Measurements from ENCODE around the gene CCNG2. TPM values are rescaled to one million over a fixed set of nuclear protein-coding genes. Genes with fewer than 3 reads are reported as not detected.
A peak's percentile ranks its signal among the peaks of the same experiment; 100 is the strongest.

The CCNG2 gene
- total RNA-seq, 2 experiments from 2014 or later, result 21.6 to 22.5 TPM

- no peaks in the 10 kb centered on the region for H3K36me3 Mint-ChIP-seq (ENCODE audit: low read depth)
- H3K27ac Mint-ChIP-seq, result no peak overlapping the region
- H3K4me1 Mint-ChIP-seq (ENCODE audit: low read depth), result peaks cover 21% of the 10 kb centered on the region
- H3K4me3 Mint-ChIP-seq, result no peak overlapping the region
- no peak for DNase-seq
- no peaks in the 10 kb centered on the region for H3K27me3 Mint-ChIP-seq (ENCODE audit: low read depth)
- no peaks in the 10 kb centered on the region for H3K9me3 Mint-ChIP-seq
- CTCF ChIA-PET, result no interaction called here
- intact Hi-C loops (cut with micrococcal nuclease), result no loop called here
Measured at GRCh38 chr4:77151241-77151640, 5.8 kb upstream of the CCNG2 start.

DNA sequence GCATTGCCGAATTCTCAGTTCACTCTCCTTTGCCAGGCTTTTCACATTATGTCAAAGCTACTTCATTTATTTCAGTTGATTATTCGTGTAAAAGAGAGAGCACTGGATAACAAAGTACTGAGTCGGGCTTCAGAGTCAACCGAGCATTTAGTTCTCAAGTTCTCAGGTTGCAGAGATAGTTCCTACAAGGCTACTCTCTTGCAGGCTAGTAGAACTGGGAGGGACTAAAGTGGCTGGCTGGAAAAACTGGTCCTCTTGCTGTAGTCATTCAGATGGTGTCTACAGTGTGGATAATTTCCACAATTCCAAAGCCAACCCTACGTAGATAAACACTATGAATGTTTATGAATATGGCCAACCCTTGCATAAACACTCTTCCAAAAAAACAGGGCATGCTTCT lies 4.6 kb upstream of the CCNG2 start:
- Mint-ChIP-seq H3K27ac (no peak overlapping the region), H3K4me1 (ENCODE audit: low read depth) (peaks cover 16% of the 10 kb centered on the region), H3K27me3 (ENCODE audit: low read depth) (no peaks in the 10 kb centered on the region), H3K4me3 (no peak overlapping the region), H3K9me3 (no peaks in the 10 kb centered on the region), H3K36me3 (ENCODE audit: low read depth) (no peaks in the 10 kb centered on the region)
- DNase-seq, result no peak
- CTCF ChIA-PET, result interaction anchor here (1.7 to 5.1 kb wide), 2 partner anchors 51 to 57 kb away, joined by 4 to 25 read pairs; no protein-coding TSS in a partner anchor
- intact Hi-C loops (cut with micrococcal nuclease), result no loop called here

GRCh38 chr4:77153006-77153405 lies 4.0 kb upstream of the CCNG2 start:
- Mint-ChIP-seq H3K36me3 (ENCODE audit: low read depth) (no peaks in the 10 kb centered on the region), H3K27ac (no peak overlapping the region), H3K4me1 (ENCODE audit: low read depth) (peaks cover 16% of the 10 kb centered on the region), H3K9me3 (no peaks in the 10 kb centered on the region), H3K4me3 (no peak overlapping the region), H3K27me3 (ENCODE audit: low read depth) (no peaks in the 10 kb centered on the region)
- CTCF ChIA-PET, result interaction anchor here (0.6 to 5.1 kb wide), 3 partner anchors 27 to 57 kb away, joined by 4 to 25 read pairs (median 5); no protein-coding TSS in a partner anchor
- no peak for DNase-seq
- intact Hi-C loops (cut with micrococcal nuclease), result no loop called here

DNA sequence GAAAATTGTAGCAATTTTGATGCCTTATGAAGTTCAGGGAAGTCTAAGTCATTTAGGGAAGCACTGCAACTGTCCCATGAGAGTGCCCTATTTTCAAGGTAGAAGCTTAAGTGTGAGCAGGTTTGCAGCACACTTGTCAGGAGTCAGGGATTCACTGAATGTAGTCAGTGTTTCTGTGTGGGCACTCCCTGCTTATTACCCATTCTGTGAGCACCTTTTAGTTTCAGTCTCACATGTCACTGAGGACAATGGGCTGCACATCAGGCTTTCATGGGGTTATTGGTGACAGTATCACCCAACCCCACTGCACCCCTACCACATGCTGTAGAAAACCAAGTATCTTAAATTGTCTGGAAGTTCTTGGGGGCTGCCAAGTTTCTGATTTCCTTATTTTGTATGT lies 2.9 kb upstream of the CCNG2 start:
- H3K36me3 Mint-ChIP-seq (ENCODE audit: low read depth), result no peaks in the 10 kb centered on the region
- H3K4me1 Mint-ChIP-seq (ENCODE audit: low read depth), result peaks cover 21% of the 10 kb centered on the region
- H3K27me3 Mint-ChIP-seq (ENCODE audit: low read depth), result no peaks in the 10 kb centered on the region
- CTCF ChIA-PET, result interaction anchor here (1.5 to 5.1 kb wide), 3 partner anchors 43 to 58 kb away, joined by 4 to 25 read pairs (median 4); no protein-coding TSS in a partner anchor
- DNase-seq, result no peak
- no peaks in the 10 kb centered on the region for H3K9me3 Mint-ChIP-seq
- no peak overlapping the region for H3K27ac Mint-ChIP-seq
- no peak overlapping the region for H3K4me3 Mint-ChIP-seq
- intact Hi-C loops (cut with micrococcal nuclease), result no loop called here

DNA sequence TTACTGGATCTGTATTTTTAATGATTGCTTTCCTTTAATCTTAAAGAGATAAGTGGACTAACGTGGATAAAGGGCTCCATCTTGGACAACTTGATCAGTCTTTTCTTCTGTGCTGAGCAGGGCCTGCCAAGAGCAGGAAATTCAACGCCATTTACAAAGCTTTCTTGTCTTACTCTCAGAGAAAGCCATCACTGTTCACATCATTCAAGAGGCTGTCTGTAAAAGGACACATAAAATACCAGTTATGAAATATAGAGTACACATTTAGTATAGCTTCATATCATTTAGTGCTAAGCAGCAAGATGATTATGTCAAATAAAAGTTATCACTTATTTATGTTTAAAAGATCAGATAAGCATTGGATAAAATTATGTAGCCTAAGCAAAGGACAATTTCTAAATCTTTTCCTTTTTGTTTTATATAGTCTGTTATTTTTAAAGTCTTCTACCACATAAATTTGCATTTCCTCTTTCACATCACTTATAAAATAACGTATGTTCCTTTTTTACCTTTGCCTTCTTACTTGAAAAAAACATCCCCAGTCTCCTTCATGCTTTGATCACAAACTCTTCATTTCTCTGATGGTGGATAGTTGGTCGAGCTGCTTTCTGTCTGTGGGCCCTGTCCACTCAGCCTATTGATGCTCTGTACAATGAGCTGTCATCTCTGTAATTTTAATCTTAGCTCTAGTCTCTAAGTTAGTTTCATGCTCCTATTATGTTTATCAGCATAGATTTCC lies 2.1 kb upstream of the CCNG2 start:
- Mint-ChIP-seq H3K27me3 (ENCODE audit: low read depth) (no peaks in the 10 kb centered on the region), H3K4me3 (peak overlapping the region; percentile 5), H3K9me3 (no peaks in the 10 kb centered on the region), H3K36me3 (ENCODE audit: low read depth) (no peaks in the 10 kb centered on the region), H3K4me1 (ENCODE audit: low read depth) (peaks cover 21% of the 10 kb centered on the region), H3K27ac (no peak overlapping the region)
- no peak for DNase-seq
- CTCF ChIA-PET, result interaction anchor here (0.7 to 5.1 kb wide), 5 partner anchors 27 to 59 kb away, joined by 3 to 25 read pairs (median 4); no protein-coding TSS in a partner anchor
- intact Hi-C loops (cut with micrococcal nuclease), result loop anchor here (5.0 kb wide), 4 partner anchors 163 to 1643 kb away; partner anchors contain the start of genes NUP54, RCHY1, SCARB2 and THAP6

GRCh38 chr4:77155631-77156452 lies 1.2 kb upstream of the CCNG2 start:
- no peak for DNase-seq
- intact Hi-C loops (cut with micrococcal nuclease), result loop anchor here (1.0 to 5.0 kb wide), 10 partner anchors 47 to 1644 kb away; partner anchors contain the start of genes NUP54, RCHY1, SCARB2 and THAP6
- Mint-ChIP-seq H3K27ac (peak overlapping the region; percentile 97), H3K36me3 (ENCODE audit: low read depth) (peaks cover 4% of the 10 kb centered on the region), H3K27me3 (ENCODE audit: low read depth) (no peaks in the 10 kb centered on the region), H3K4me3 (peak overlapping the region; percentile 98), H3K4me1 (ENCODE audit: low read depth) (peaks cover 21% of the 10 kb centered on the region), H3K9me3 (no peaks in the 10 kb centered on the region)
- CTCF ChIA-PET, result interaction anchor here (0.5 to 5.1 kb wide), 7 partner anchors 28 to 229 kb away, joined by 3 to 25 read pairs (median 4); no protein-coding TSS in a partner anchor

DNA sequence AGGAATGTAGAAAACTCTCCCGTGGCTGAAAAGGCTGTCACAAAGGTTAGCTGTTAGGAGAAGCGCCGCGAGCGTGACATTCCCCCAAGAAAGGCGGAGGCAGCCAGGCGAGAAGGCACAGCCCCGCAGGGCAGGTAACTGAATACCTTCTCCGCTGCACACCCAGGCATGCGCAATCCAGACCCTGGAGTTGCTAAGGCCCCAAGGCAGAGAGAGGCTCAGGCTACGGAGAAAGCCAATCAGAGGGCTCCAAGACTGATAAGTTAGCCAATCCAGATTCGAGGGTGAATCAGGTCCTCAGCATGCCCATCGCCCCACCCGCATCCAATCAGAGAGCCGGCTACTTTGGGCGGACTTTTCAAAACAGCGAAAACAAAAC lies 485 bp upstream of the CCNG2 start:
- Mint-ChIP-seq H3K27me3 (ENCODE audit: low read depth) (no peaks in the 10 kb centered on the region), H3K4me1 (ENCODE audit: low read depth) (peaks cover 21% of the 10 kb centered on the region), H3K27ac (peak overlapping the region; percentile 97), H3K36me3 (ENCODE audit: low read depth) (peaks cover 4% of the 10 kb centered on the region), H3K4me3 (peak overlapping the region; percentile 98), H3K9me3 (no peaks in the 10 kb centered on the region)
- intact Hi-C loops (cut with micrococcal nuclease), result loop anchor here (1.0 to 5.0 kb wide), 10 partner anchors 47 to 1644 kb away; partner anchors contain the start of genes NUP54, RCHY1, SCARB2 and THAP6
- DNase-seq, result peak; percentile 97
- CTCF ChIA-PET, result interaction anchor here (1.3 to 5.1 kb wide), 3 partner anchors 47 to 112 kb away, joined by 6 to 25 read pairs (median 10); no protein-coding TSS in a partner anchor

- CTCF ChIA-PET, result interaction anchor here (1.1 kb wide), 2 partner anchors 44 to 62 kb away, joined by 3 to 5 read pairs; no protein-coding TSS in a partner anchor
- Mint-ChIP-seq H3K27ac (peak overlapping the region; percentile 24), H3K36me3 (ENCODE audit: low read depth) (peaks cover 4% of the 10 kb centered on the region), H3K9me3 (no peaks in the 10 kb centered on the region), H3K27me3 (ENCODE audit: low read depth) (no peaks in the 10 kb centered on the region), H3K4me1 (ENCODE audit: low read depth) (peaks cover 21% of the 10 kb centered on the region), H3K4me3 (peak overlapping the region; percentile 98)
- DNase-seq, result peak; percentile 79
- intact Hi-C loops (cut with micrococcal nuclease), result loop anchor here (1.0 to 5.0 kb wide), 8 partner anchors 35 to 1646 kb away; partner anchors contain the start of genes NUP54, RCHY1, SCARB2 and THAP6
Measured at GRCh38 chr4:77157859-77158486, 966 bp downstream of the CCNG2 start.

- H3K4me3 Mint-ChIP-seq, result peak overlapping the region; percentile 98
Measured at GRCh38 chr4:77158487-77158861, 1.5 kb downstream of the CCNG2 start.

DNA sequence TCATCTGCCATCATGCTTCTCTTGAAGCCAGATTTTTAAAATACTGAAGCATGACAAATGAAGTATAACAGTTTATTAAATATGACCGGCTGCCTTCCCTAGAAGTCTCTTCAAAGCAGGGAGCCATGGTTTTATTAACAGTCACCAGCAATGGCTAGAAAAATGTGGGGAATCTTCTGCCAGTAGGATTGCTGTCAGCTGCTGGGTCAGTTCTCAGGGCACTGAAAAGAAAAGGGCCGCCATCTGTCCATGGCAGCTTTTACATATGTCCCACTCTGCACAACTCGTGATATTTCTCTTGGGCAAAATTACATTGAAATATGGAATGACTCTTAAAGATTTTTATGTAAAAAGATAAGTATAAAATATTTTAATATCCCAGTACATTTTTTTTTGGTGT lies 2.8 kb downstream of the CCNG2 start:
- Mint-ChIP-seq H3K4me1 (ENCODE audit: low read depth) (peaks cover 19% of the 10 kb centered on the region), H3K36me3 (ENCODE audit: low read depth) (peaks cover 7% of the 10 kb centered on the region), H3K4me3 (no peak overlapping the region), H3K27ac (no peak overlapping the region), H3K9me3 (no peaks in the 10 kb centered on the region), H3K27me3 (ENCODE audit: low read depth) (no peaks in the 10 kb centered on the region)
- no peak for DNase-seq
- intact Hi-C loops (cut with micrococcal nuclease), result loop anchor here (5.0 kb wide), 4 partner anchors 168 to 1648 kb away; partner anchors contain the start of genes NUP54, RCHY1, SCARB2 and THAP6
- CTCF ChIA-PET, result interaction anchor here (0.6 to 1.0 kb wide), 2 partner anchors 9 to 86 kb away, joined by 3 read pairs; no protein-coding TSS in a partner anchor

More at GRCh38 chr4:77158487-77158861, 1.5 kb downstream of the CCNG2 start:
- Mint-ChIP-seq H3K36me3 (ENCODE audit: low read depth) (peaks cover 4% of the 10 kb centered on the region), H3K27me3 (ENCODE audit: low read depth) (no peaks in the 10 kb centered on the region), H3K4me1 (ENCODE audit: low read depth) (peaks cover 21% of the 10 kb centered on the region), H3K9me3 (no peaks in the 10 kb centered on the region), H3K27ac (peak overlapping the region; percentile 24)
- CTCF ChIA-PET, result interaction anchor here (1.1 kb wide), 2 partner anchors 44 to 63 kb away, joined by 3 to 5 read pairs; no protein-coding TSS in a partner anchor
- peak; percentile 44 for DNase-seq
- intact Hi-C loops (cut with micrococcal nuclease), result loop anchor here (1.0 to 5.0 kb wide), 6 partner anchors 35 to 1646 kb away; partner anchors contain the start of genes NUP54, RCHY1, SCARB2 and THAP6

DNA sequence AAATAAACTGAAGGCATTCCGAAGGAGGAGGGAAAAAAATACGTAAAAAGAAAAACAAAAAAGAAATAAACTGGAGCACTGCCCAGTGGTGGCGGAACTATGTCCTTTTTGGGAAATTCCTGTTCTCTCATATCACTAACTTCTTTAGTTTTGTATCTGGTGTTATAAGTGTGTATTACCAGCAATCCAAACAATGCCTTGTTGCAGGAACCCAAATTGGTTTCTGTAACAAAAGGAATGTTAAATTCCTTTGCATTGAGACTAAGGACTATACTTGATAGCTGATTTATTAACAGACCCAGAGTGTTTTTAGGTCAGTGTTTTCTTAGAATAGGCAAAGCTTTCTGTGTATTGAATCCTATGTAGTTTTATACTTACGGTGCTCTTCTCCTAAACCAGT lies 6.6 kb downstream of the CCNG2 start:
- no peak overlapping the region for H3K4me3 Mint-ChIP-seq
- H3K27ac Mint-ChIP-seq, result no peak overlapping the region
- H3K36me3 Mint-ChIP-seq (ENCODE audit: low read depth), result peaks cover 7% of the 10 kb centered on the region
- CTCF ChIA-PET, result interaction anchor here (0.8 to 1.6 kb wide), 3 partner anchors 31 to 68 kb away, joined by 3 read pairs; no protein-coding TSS in a partner anchor
- H3K4me1 Mint-ChIP-seq (ENCODE audit: low read depth), result peaks cover under 1% of the 10 kb centered on the region
- DNase-seq, result no peak
- H3K27me3 Mint-ChIP-seq (ENCODE audit: low read depth), result no peaks in the 10 kb centered on the region
- intact Hi-C loops (cut with micrococcal nuclease), result no loop called here
- H3K9me3 Mint-ChIP-seq, result no peaks in the 10 kb centered on the region
